ENCODE measurements around the gene UCKL1. TPM values are rescaled to one million over a fixed set of nuclear protein-coding genes. Genes with fewer than 3 reads are reported as not detected.

The UCKL1 gene
- total RNA-seq: 31.1 and 38.3 TPM in 2 replicates

DNA sequence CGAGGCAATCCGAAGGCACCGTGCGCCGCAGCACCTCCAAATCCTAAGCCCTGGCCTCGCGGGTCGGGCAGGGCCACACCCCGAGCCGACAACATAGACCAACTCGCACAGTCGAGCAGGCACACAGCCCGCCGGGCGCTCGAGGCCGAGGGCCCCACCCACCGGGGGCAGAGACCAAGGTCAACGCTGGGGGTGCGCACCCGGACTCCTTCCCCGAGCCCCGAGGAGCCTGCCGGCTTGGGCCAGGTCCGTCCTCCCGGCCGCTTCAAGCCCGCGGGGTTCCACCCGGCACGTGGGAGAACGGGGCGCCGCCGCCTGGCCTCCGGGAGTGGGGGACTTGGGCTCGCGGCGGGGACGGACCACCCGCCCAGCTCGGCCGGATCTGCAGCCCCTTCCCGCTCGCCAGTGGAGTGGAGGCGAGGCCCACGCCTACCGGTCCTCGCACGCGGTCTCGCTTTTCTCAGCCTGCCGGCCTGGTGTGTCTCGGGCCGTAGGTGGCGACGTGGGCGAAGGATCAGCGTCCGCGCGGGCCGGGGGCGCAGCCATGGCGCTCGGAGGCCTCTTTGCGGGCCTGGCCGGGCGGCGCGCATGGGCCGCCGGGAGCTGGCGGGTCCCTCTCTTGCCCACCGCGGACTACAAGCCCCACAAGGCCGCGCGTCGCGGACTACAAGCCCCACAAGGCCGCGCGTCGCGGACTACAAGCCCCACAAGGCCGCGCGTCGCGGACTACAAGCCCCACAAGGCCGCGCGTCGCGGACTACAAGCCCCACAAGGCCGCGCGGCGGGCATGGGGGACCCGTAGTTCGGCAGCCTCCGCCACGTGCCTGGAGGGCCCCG, at the start of gene UCKL1:
Gene UCKL1, minus strand, starts transcription at position 590 of the 837 bp plus-strand sequence. Its CDS starts 44 bp downstream, at position 546.

DNA sequence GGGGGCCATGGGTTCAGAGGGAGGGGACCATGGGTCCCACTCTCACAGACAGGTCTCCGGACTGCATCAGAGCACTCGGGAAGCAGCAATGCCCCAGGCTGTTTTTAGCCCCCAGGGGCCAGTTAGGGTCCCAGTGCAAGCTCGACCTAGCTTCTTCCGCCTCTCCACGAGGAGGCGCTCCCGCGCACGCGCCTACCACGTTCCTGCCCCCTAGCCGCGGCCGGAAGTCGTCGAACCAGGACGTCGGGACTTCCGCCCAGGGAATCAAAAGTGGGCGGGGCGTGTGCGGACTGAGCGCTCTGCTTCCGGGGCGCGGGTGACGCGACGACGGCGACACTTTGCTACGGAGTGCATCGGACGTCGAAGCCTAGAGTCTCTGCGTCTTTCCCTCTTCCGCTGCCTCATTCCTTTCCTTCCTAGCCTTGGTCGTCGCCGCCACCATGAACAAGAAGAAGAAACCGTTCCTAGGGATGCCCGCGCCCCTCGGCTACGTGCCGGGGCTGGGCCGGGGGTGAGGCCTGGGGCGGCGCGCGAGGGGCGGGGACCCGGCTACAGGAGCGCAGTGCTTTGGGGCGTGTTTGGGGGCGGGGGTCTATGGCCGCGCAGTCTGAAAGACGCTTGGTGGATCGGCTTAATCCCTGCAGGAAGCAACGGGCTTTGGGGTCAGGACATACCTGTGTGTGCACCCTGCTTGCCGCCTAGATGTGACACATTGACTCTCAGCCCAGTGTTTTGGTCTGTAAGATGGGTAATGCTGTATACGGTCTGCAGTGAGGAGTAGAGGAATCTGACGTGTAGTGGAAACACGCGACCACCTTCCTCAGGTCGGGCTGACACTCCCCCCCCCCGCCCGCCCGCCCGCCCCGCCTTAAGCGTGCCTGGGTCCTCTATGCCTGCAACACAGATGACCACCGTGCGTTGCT, 24.9 kb upstream of the UCKL1 start, which contains the start of gene PRPF6:
Gene PRPF6, plus strand, starts transcription at position 327 of the 923 bp plus-strand sequence. Its CDS starts 114 bp downstream, at position 441.

DNA sequence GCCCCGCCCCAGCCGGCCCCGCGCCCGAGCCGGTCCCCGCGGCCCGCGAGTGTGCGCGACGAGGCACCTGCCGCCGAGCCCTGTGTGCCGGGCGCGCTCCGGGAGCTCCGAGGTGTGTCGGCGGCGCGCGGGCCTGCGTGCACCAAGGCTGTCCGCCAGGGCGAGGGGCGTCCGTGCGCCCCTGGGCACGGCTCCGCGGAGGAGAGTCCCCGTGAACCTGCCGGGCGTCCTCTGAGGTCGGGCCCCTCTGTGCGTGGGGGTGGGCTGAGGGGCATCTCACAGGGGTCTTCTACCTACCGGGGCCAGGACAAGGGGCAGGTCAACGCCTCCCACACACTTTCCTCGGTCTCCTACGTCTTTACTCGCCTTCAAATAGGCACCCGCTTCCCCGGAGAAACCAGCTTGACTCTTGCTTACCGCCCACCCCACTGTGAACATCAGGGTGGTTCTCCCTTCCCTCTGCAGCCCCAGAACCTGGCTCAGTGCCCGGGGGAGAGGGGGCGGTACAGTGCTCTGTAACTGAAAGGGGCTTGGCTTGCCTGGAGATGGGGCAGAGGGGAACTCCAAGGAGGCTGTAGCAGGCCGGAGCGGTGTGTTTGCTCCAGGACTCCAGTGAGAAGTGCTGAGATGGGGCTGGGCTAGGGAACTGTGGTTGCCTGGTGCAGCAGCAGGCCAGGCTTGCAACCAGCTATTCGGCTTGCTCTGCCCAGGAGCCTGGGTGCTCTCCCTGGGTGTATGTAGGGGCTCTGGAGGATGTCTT, 23.5 kb upstream of the UCKL1 start, which contains the start of gene SAMD10:
Gene SAMD10, minus strand, starts transcription at position 86 of the 760 bp plus-strand sequence. CDS start 175 bp downstream, outside the sequence.

DNA sequence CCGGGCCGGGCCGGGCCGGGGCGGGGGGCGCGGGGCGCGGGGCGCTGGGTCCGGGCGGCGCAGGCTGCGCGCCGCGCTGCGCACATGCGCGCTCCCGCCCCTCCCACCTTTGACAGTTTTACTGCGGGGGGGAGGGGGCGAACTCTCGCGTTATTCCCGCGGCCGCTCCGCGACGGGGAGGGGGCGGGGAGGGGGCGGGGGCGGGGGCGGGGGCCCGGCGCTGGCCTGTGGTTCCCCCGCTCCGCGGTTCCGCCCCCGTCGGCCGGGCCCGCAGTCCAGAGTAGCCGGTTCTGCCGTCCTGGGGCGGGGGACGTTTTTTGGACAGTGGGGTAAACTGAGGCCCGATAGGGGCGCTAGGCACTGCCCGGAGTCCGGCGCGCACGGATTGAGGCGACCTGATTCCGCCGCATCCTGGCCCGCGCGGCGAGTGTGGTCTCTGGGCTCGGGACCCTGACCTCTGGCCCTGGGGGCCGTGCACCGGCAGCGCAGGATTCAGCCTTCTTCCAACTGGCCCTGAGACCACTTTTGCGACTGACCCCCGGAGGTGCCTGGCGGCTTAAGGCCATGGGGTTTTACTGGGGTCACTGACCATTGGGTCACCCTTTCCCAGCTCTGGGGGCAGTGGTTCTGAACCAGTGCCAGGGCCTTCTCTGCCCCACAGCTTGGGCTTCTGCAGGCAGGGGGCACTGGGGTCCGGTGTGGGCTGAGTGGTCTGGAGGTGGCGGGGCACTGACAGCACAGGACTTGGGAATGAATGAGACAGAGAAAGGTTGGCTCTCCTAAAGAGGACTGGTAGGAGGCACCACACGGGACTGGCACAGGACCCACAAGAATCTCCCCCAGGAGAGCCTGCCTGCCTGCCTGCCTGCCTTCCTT, 13.9 kb upstream of the UCKL1 start, which contains the start of gene ZNF512B:
Gene ZNF512B, minus strand, starts transcription at position 93 of the 876 bp plus-strand sequence. CDS start 1,980 bp downstream, outside the sequence.

DNA sequence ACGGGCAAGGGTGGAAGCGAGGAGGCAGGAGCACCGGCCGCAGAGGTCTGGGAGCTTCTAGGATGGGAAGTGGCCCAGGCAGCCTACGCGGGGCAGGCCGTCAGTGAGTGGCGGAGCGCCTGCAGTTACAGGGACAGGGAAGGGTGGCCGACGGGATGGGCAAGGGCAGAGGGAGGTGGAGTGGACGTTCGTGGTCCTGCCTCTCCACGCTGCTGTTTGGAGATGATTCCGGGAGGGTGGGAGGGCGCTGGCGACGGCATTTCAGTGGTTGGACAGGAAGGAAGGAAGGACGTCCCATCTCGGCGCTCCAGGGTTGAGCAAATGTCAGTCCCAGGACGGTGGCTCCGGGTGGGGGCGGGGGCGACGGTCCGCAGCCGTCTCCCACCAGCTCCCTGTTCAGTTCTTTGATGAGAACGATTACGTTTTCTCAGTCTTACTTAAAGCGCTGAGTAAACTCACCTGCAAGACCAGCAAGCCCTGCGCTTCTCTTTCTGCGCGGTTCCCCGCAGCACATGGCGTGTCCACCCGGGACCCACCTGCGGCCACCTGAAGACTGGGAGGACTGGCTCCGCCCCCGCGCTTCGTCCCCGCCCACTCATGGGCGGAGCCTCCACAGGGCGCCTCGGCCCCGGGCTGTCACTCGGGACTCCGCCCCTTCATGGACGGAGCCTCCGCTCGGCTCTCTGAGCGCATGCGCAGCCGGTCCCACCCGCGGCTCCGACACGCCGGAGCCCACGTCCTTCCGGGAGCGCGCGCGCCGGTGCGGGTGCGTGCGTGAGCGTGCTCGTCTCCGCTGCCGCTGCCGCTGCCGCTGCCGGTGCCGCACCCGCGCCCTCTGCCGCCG, 61.6 kb downstream of the UCKL1 start, which contains the start of gene DNAJC5:
Gene DNAJC5, plus strand, starts transcription at position 769 of the 844 bp plus-strand sequence. CDS start 33,220 bp downstream, outside the sequence.

Other genes with a start within 250 kb of the UCKL1 start
- gene ARFRP1, start 248.4 kb downstream of the UCKL1 start, total RNA-seq: 35.5 and 39.4 TPM in 2 replicates
- 29.5 and 34.1 TPM in 2 replicates for gene ZGPAT, start 248.4 kb downstream of the UCKL1 start, total RNA-seq
- gene LIME1, start 219.8 kb downstream of the UCKL1 start, total RNA-seq: 3.9 and 6.5 TPM in 2 replicates
- 68.1 and 97.0 TPM in 2 replicates for gene SLC2A4RG, start 216.6 kb downstream of the UCKL1 start, total RNA-seq
- gene ZBTB46, start 125.2 kb downstream of the UCKL1 start, total RNA-seq: 1.8 and 5.6 TPM in 2 replicates
- not detected in 2 replicates for gene ABHD16B, start 94.9 kb downstream of the UCKL1 start, total RNA-seq
- 99.1 and 136 TPM in 2 replicates for gene TPD52L2, start 91.1 kb downstream of the UCKL1 start, total RNA-seq
- 39.3 and 46.8 TPM in 2 replicates for gene DNAJC5, start 61.3 kb downstream of the UCKL1 start, total RNA-seq
- gene ZNF512B, start 13.5 kb upstream of the UCKL1 start, total RNA-seq: 8.3 and 15.5 TPM in 2 replicates
- gene SAMD10, start 23.2 kb upstream of the UCKL1 start, total RNA-seq: 6.4 and 10.3 TPM in 2 replicates
- 46.4 and 48.6 TPM in 2 replicates for gene PRPF6, start 24.7 kb upstream of the UCKL1 start, total RNA-seq
- 0.25 TPM in 1 of 2 replicates, not detected in the other for gene C20orf204, start 79.8 kb upstream of the UCKL1 start, total RNA-seq
- not detected in 2 replicates for gene SOX18, start 93.2 kb upstream of the UCKL1 start, total RNA-seq
- gene TCEA2, start 106.8 kb upstream of the UCKL1 start, total RNA-seq: 20.2 and 46.8 TPM in 2 replicates
- 9.9 and 21.3 TPM in 2 replicates for gene RGS19, start 123.1 kb upstream of the UCKL1 start, total RNA-seq
- gene OPRL1, start 123.7 kb upstream of the UCKL1 start, total RNA-seq: 0.33 and 1.5 TPM in 2 replicates
- gene LKAAEAR1, start 128.0 kb upstream of the UCKL1 start, total RNA-seq: 0.49 TPM in 1 of 2 replicates, not detected in the other
- not detected in 2 replicates for gene NPBWR2, start 151.1 kb upstream of the UCKL1 start, total RNA-seq
- gene MYT1, start 208.0 kb upstream of the UCKL1 start, total RNA-seq: not detected in 2 replicates

Measured in mesangial cell (primary cell).